ENCODE results near the gene ARVCF. TPM values are rescaled to one million over a fixed set of nuclear protein-coding genes. Genes with fewer than 3 reads are reported as not detected.
A peak's percentile ranks its signal among the peaks of the same experiment; 100 is the strongest.

The ARVCF gene
- total and polyA plus RNA-seq, 8 donors = 3.5 to 51.3 (median 13.6) TPM

DNA sequence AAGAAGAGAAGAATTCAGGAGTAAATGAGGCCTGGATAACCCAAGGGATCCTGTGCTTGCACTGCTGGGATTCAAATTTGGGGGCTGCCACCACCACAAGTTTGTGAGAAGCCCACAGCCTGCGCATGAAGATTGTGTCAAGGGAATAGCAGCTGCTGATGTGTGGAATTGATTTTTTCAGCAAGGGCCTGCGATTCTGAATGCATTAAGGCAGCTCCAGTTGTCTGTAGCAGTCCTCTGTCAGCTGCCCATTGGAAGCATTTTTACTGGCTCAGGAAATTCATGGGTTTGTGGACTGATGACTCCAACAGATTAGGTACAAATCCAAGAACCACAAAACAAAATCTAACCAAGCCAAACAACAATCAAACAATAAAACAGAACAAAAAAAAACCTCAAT lies 14.0 kb downstream of the ARVCF start:
- Histone ChIP-seq H3K27me3 (no peaks in the 10 kb centered on the region), H3K36me3 (no peaks in the 10 kb centered on the region), H3K4me3 (no peak overlapping the region), H3K4me1 (peaks cover 0 to 26% (median 13%) of the 10 kb centered on the region in 4 donors), H3K27ac (no peak overlapping the region), H3K9me3 (peaks cover 0 to 6% (median 0%) of the 10 kb centered on the region in 4 donors)
- no peak for DNase-seq
- TF ChIP-seq EP300 (IDR thresholded peaks at IDR 0.05) (no peak), POLR2AphosphoS5 (IDR thresholded peaks at IDR 0.05) (no peak), POLR2A (IDR thresholded peaks at IDR 0.05) (no peak)
- TF ChIP-seq, protein P1, sequence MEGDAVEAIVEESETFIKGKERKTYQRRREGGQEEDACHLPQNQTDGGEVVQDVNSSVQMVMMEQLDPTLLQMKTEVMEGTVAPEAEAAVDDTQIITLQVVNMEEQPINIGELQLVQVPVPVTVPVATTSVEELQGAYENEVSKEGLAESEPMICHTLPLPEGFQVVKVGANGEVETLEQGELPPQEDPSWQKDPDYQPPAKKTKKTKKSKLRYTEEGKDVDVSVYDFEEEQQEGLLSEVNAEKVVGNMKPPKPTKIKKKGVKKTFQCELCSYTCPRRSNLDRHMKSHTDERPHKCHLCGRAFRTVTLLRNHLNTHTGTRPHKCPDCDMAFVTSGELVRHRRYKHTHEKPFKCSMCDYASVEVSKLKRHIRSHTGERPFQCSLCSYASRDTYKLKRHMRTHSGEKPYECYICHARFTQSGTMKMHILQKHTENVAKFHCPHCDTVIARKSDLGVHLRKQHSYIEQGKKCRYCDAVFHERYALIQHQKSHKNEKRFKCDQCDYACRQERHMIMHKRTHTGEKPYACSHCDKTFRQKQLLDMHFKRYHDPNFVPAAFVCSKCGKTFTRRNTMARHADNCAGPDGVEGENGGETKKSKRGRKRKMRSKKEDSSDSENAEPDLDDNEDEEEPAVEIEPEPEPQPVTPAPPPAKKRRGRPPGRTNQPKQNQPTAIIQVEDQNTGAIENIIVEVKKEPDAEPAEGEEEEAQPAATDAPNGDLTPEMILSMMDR (IDR thresholded peaks at IDR 0.05) = no peak
- intact Hi-C loops (cut with DNase I; ENCODE audit: low total_unique reads) = no loop called here
- 81 to 93% (median 88%) methylated on average over 2 of the region's 2 CpGs for WGBS, 5 donors

DNA sequence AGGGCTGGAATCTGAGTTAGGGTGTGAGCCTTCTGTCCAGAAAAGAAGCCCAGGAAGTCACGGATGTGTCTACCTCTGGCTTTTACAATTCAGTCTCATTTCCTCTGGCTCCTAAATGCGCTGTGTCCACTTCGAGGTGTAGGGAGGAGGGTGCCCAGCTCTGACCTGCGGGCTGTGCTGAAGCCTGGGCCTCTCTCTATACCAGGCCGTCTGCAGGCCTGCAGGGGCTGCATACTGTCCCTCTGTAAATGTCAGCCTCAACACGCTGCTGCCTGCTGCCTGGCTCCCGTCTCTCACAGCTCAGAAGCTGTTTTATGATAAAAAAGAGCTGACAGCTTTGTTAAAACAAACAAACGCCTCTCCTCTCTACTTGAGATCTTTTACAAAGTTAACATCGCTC lies 14.5 kb downstream of the ARVCF start:
- no peak for DNase-seq
- 74 to 84% (median 82%) methylated on average over 9 of the region's 9 CpGs for WGBS, 5 donors
- Histone ChIP-seq H3K4me1 (peaks cover 0 to 26% (median 13%) of the 10 kb centered on the region in 4 donors), H3K4me3 (no peak overlapping the region), H3K27me3 (no peaks in the 10 kb centered on the region), H3K27ac (no peak overlapping the region), H3K36me3 (no peaks in the 10 kb centered on the region), H3K9me3 (peaks cover 0 to 6% (median 0%) of the 10 kb centered on the region in 4 donors)
- no peak for TF ChIP-seq POLR2AphosphoS5 (IDR thresholded peaks at IDR 0.05)
- TF ChIP-seq, protein P1 (IDR thresholded peaks at IDR 0.05) = no peak
- no peak for TF ChIP-seq POLR2A (IDR thresholded peaks at IDR 0.05)
- no peak for TF ChIP-seq EP300 (IDR thresholded peaks at IDR 0.05)
- intact Hi-C loops (cut with DNase I; ENCODE audit: low total_unique reads) = no loop called here

DNA sequence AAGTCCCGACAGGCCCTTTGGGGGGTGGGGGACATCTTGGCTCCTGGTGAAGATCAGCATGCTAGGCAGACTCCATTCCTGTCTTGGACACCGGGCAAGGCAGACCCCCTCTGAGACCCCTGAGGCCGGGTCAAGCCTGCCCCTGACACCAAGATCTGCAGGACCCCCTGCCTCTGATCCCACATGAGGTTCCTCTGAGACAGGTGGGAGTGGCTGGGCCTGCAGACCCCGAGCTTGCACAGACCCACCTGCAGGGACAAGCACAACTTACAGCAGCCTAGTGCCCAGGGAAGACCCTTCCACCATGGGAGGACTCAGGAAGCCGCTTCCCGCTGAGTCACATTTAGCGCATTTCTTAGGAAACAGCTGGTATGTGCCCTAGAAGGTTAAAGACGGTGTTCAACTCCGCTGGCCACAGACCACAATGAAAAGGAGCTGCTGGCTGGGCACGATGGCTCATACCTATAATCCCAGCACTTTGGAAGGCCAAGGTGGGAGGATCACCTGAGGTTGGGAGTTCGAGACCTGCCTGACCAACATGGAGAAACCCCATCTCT lies 15.5 kb downstream of the ARVCF start:
- no peak for TF ChIP-seq EP300 (IDR thresholded peaks at IDR 0.05)
- no peak for TF ChIP-seq POLR2A (IDR thresholded peaks at IDR 0.05)
- TF ChIP-seq POLR2AphosphoS5 (IDR thresholded peaks at IDR 0.05) = no peak
- TF ChIP-seq, protein P1 (IDR thresholded peaks at IDR 0.05) = no peak
- Histone ChIP-seq H3K4me1 (peaks cover 0 to 26% (median 14%) of the 10 kb centered on the region in 4 donors), H3K9me3 (peaks cover 0 to 6% (median 0%) of the 10 kb centered on the region in 4 donors), H3K4me3 (no peak overlapping the region), H3K36me3 (no peaks in the 10 kb centered on the region), H3K27me3 (no peaks in the 10 kb centered on the region), H3K27ac (no peak overlapping the region)
- intact Hi-C loops (cut with DNase I; ENCODE audit: low total_unique reads) = no loop called here
- no peak for DNase-seq
- WGBS, 5 donors = 66 to 85% (median 80%) methylated on average over 9 to 11 of the region's 11 CpGs

DNA sequence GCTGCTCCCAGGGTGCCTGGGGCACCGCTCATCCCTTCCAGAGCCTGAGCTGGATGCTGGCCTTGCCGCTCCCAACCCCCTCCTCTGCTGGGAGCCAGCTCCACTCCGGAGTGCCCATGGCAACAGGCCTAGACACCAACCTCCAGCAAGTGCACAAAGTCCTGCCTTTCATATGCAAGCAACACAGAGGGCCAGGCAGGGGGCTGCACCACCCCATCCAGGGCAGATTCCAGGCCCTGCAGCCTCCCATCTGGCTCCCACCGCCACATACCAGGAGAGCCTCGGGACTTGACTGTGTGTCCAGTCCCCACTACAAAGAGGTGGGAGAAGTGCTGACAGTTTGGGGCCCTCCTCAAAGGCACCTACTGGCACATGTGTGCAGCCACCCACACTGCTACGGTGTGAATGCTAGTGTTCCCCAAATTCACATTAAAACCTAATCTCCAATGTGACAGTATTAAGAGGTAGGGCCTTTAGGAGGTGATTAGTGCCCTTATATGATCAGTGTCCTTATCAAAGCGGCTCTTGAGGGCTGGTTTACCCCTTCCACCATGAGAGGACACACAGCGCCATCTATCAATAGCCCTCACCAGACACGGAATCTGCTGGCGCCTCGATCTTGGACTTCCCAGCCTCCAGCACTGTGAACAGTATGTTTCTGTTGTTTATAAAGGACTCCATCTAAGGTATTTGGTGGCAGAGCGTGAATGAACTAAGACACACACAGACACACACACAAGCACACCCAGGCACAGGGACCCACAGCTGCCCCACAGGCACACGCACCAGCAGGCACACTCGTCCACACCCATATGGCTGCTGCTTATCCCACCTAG lies 16.2 kb downstream of the ARVCF start:
- TF ChIP-seq POLR2A (IDR thresholded peaks at IDR 0.05) = no peak
- no peak for TF ChIP-seq POLR2AphosphoS5 (IDR thresholded peaks at IDR 0.05)
- TF ChIP-seq, protein P1 (IDR thresholded peaks at IDR 0.05) = no peak
- TF ChIP-seq EP300 (IDR thresholded peaks at IDR 0.05) = no peak
- H3K27me3 ChIP-seq = no peaks in the 10 kb centered on the region
- no peak overlapping the region for H3K4me3 ChIP-seq
- H3K9me3 ChIP-seq = peaks cover 0 to 6% (median 0%) of the 10 kb centered on the region in 4 donors
- peak in 1 of 2 donors; percentile 72 for DNase-seq
- H3K27ac ChIP-seq = no peak overlapping the region
- intact Hi-C loops (cut with DNase I; ENCODE audit: low total_unique reads) = no loop called here
- H3K4me1 ChIP-seq = peaks cover 0 to 33% (median 16%) of the 10 kb centered on the region in 4 donors
- no peaks in the 10 kb centered on the region for H3K36me3 ChIP-seq
- 77 to 89% (median 85%) methylated on average over 11 to 14 of the region's 14 CpGs for WGBS, 5 donors
